Mucosa of descending colon (tissue), 3 donors: Measurements from ENCODE around the gene CLIP4. TPM values are rescaled to one million over a fixed set of nuclear protein-coding genes. Genes with fewer than 3 reads are reported as not detected.

ENCODE experiments used
- ATAC-seq: fragments of 200-7000 bp; cut with Tn5 transposase; one replicate; pipeline ENCODE4 v1.9.1; 2020; ENCODE audit warnings: mild to moderate bottlenecking, moderate library complexity
- DNase-seq, 3 donors: peaks; one replicate each; pipeline ENCODE4 v3.0.0-alpha.2; 2020
- H3K36me3 ChIP-seq: fragments of 200-600 bp; one replicate; pipeline ENCODE4 v1.8.0; 2021; ENCODE audit warnings: low read depth, mild to moderate bottlenecking
- H3K4me1 ChIP-seq: fragments of 200-600 bp; one replicate; pipeline ENCODE4 v1.8.0; 2021; ENCODE audit warnings: low read depth, mild to moderate bottlenecking
- H3K4me3 ChIP-seq: fragments of 200-600 bp; one replicate; pipeline ENCODE4 v1.8.0; 2021; ENCODE audit warnings: mild to moderate bottlenecking
- H3K9me3 ChIP-seq: fragments of 200-600 bp; one replicate; pipeline ENCODE4 v1.8.0; 2021; ENCODE audit warnings: mild to moderate bottlenecking
- intact Hi-C, 2 donors: fragments of 100-400 bp; cut with DNase I in 1 of 2; cut with micrococcal nuclease in 1 of 2; formaldehyde crosslinking; loops; one replicate each; pipeline versions ENCODE4 v1.11.0 to v1.11.1; 2022; cut with DNase I, micrococcal nuclease
- total RNA-seq, 3 donors: library from RNA; stranded (reverse); fragmentation: NEBNext Ultra II Directional in 2 of 3; extraction: Animal tissue kit (Norgen Biotek cat#: 25700) in 2 of 3; gene quantifications; one replicate each; pipeline versions ENCODE4 v1.2.1 to v1.2.4, GENCODE V29; 2021 to 2023
- TF ChIP-seq, protein P1 (sequence below): fragments of 200-600 bp; IDR thresholded peaks from one replicate; pipeline ENCODE4 v1.8.0; 2022; ENCODE audit warnings: antibody characterized with exemption, mild to moderate bottlenecking
- donor health status: DM: no; HTN: no; CAD: no; lungs with moderate emphysema.
- donor health status: DM: no; HTN: no; CAD: no.
- donor health status: DM: no; HTN: yes; CAD: no.

CLIP4 gene
- total RNA-seq, 3 donors from 2014 or later, result 2.6 to 48.1 (median 8.3) TPM

DNA sequence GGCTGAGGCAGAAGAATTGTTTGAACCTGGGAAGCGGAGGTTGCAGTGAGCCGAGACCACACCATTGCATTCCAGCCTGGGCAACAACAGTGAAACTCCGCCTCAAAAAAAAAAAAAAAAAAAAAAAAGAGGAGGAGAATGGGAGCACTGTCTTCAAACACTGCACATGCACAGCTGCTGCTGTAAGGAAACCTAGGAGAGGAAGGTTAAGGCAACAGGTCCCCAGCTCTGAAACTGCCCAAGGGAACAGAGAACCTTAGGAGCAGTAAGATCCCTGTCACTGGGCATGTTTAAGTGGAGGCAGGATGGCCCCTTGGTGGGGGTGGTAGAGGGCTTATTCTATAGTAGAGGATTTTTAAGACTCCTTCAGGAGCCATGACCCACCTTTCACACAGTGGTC is 111.2 kb downstream of the CLIP4 start:
- TF ChIP-seq, protein P1, sequence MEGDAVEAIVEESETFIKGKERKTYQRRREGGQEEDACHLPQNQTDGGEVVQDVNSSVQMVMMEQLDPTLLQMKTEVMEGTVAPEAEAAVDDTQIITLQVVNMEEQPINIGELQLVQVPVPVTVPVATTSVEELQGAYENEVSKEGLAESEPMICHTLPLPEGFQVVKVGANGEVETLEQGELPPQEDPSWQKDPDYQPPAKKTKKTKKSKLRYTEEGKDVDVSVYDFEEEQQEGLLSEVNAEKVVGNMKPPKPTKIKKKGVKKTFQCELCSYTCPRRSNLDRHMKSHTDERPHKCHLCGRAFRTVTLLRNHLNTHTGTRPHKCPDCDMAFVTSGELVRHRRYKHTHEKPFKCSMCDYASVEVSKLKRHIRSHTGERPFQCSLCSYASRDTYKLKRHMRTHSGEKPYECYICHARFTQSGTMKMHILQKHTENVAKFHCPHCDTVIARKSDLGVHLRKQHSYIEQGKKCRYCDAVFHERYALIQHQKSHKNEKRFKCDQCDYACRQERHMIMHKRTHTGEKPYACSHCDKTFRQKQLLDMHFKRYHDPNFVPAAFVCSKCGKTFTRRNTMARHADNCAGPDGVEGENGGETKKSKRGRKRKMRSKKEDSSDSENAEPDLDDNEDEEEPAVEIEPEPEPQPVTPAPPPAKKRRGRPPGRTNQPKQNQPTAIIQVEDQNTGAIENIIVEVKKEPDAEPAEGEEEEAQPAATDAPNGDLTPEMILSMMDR, result no peak
- Histone ChIP-seq H3K4me3 (no peak overlapping the region), H3K36me3 (no peaks in the 10 kb centered on the region), H3K9me3 (no peaks in the 10 kb centered on the region), H3K4me1 (no peaks in the 10 kb centered on the region)
- no peak for ATAC-seq
- intact Hi-C loops, result no loop called here
- DNase-seq, result no peak

DNA sequence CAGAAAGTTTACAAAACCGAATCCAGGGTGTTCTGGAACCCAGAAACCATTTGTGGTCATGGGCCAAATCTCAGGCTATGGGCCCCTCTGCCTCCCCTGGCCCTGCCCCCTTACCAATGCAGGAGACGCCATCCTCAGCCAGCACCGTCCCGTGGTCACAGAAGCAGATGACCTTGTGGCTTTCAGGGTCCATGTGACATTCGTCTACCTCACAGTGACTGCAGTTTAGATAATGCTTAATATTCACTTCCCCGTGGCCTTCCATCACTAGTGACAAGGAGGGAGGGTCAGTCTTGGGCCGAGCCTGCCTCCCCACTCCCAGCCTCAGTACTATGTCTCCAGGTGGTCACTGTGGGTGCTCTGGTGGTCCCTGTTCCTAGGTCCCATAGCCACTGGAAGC is 111.6 kb downstream of the CLIP4 start:
- no peaks in the 10 kb centered on the region for H3K4me1 ChIP-seq
- ATAC-seq (no peak), DNase-seq (no peak)
- H3K36me3 ChIP-seq, result no peaks in the 10 kb centered on the region
- no peak overlapping the region for H3K4me3 ChIP-seq
- intact Hi-C loops, result no loop called here
- TF ChIP-seq, protein P1, result no peak
- no peaks in the 10 kb centered on the region for H3K9me3 ChIP-seq

DNA sequence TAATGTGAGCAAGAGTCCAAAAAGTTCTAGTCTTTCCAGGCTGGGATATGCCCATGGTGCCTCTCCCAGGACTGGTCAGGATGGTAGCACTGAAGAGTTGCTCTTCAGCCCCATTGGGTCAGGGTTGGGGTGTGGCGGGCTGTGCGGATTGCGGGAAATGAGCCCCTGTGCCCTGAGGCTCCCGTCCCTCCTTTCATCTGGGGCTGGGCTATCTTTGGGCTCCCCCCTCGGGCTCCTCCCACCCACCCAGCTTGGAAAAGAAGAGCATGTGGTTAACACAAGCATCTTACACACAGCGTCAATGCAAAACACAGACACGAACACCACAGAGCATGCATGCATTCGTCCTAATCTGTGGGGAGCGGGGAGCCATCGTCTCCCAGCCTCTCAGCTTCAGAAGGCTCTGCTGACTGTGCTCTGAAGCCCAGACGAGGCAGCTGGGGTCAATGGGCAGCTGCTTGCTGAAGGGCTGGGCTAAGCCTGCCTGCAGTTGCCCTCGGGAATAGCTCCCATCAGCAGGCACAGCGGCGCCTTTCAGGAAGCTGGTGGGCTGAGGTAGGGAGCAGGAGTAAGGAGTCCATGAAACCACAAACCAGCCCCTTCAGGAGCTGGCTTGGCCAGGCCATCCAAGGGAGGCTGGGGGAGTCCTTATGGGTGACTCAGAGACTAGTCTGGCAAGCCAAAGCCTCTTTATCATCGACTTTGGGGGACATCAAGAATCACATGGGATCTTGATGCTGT is 112.9 kb downstream of the CLIP4 start:
- H3K9me3 ChIP-seq, result no peaks in the 10 kb centered on the region
- ATAC-seq (no peak), DNase-seq (no peak)
- TF ChIP-seq, protein P1, result no peak
- intact Hi-C loops, result no loop called here
- no peaks in the 10 kb centered on the region for H3K4me1 ChIP-seq
- no peaks in the 10 kb centered on the region for H3K36me3 ChIP-seq
- H3K4me3 ChIP-seq, result no peak overlapping the region

DNA sequence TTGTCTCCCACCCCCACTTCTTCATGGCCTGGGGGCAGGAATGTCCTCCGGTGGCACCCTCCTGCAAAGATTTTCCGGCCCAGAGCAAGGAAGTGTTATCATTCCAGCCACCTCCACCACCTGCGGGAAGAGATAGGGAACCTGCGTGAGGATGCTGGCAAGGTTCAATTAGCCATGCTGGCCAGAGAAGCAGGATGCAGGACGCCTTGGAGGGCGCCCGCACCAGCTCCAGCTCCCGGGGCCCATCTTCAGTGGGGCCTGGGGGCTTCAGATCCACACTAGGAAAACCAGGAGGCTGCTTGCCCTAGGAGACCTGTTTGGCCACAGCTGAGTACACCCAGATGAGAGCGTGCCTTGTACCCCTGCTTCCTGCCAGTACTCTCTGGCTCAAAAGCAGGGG is 113.7 kb downstream of the CLIP4 start:
- no peaks in the 10 kb centered on the region for H3K36me3 ChIP-seq
- TF ChIP-seq, protein P1, result no peak
- DNase-seq (no peak), ATAC-seq (no peak)
- no peak overlapping the region for H3K4me3 ChIP-seq
- H3K4me1 ChIP-seq, result no peaks in the 10 kb centered on the region
- intact Hi-C loops, result no loop called here
- H3K9me3 ChIP-seq, result no peaks in the 10 kb centered on the region

DNA sequence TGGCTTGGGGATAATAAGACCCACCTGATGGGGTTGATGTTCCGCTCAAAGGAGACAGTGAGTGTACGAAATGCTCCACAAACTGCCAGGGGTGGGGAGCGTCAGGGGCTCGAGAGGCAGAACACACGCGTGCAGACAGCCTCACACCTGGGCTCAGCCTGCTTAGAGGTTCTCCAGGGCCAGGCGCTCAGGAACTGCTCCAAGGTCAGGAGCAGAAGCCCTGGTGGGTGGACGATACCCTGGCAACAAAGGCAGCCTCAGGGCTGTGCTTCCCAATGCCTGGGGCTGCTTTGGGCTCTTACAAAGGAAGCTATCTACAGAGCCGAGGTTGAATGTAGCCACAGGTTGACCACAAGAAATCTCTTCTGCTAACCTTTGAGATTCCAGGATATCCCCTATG is 114.4 kb downstream of the CLIP4 start:
- ATAC-seq, result no peak
- TF ChIP-seq, protein P1, result no peak
- H3K36me3 ChIP-seq, result no peaks in the 10 kb centered on the region
- H3K9me3 ChIP-seq, result no peaks in the 10 kb centered on the region
- intact Hi-C loops, result no loop called here
- no peaks in the 10 kb centered on the region for H3K4me1 ChIP-seq
- DNase-seq, result no peak
- H3K4me3 ChIP-seq, result no peak overlapping the region

DNA sequence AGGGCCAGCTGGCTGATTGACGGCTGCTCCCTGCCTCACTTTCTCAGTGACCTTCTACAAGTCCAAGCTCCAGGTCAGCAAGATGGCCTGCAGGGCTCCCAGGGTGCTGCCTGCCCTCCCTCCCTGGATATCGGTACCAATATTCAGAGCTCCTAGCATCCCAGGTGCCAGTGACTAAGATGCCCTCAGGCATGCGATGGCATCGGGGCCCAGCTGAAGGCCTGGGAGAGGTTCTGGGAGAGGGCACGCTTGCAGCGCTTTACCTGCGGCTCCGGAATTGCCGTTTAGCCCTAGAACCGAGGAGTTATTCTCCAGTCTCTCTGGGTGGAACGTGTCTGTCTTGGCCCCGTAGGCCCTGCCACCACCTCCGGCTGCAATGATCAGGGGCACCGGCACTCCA is 116.8 kb downstream of the CLIP4 start:
- H3K36me3 ChIP-seq, result no peaks in the 10 kb centered on the region
- no peaks in the 10 kb centered on the region for H3K4me1 ChIP-seq
- no peak overlapping the region for H3K4me3 ChIP-seq
- no peaks in the 10 kb centered on the region for H3K9me3 ChIP-seq
- intact Hi-C loops, result no loop called here
- ATAC-seq (no peak), DNase-seq (no peak)
- TF ChIP-seq, protein P1, result no peak
